ENCODE results near the gene ABCG5. TPM values are rescaled to one million over a fixed set of nuclear protein-coding genes. Genes with fewer than 3 reads are reported as not detected.

ABCG5 gene
- total RNA-seq, 2 experiments from 2014 or later: not detected

DNA sequence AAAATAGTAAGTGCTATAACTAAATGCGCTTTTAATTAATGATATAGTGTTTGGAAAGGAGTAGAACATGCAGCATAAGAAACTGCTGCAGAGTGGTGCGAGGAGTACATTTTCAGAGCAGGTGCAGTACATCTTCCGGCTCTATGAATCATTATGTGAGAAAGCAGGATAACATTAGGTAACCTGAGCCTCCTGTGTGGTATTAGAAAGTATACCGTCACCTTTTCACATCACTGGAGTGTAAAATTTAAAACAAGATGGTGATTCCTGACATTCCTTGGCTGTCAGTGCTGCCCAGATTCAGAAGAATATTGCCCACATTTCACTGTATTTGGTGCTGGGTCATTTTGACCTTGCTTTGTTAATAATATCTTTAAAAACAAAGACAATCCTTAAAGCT lies 72.6 kb downstream of the ABCG5 start:
- H3K9me3 Mint-ChIP-seq: no peaks in the 10 kb centered on the region
- intact Hi-C loops (cut with micrococcal nuclease): no loop called here
- peaks cover 17% of the 10 kb centered on the region for H3K4me1 Mint-ChIP-seq (ENCODE audit: low read depth)
- ChIA-PET POLR2A (no interaction called here), CTCF (no interaction called here)
- H3K36me3 Mint-ChIP-seq: no peaks in the 10 kb centered on the region
- DNase-seq: no peak
- peaks cover 2% of the 10 kb centered on the region for H3K27me3 Mint-ChIP-seq
- H3K27ac Mint-ChIP-seq: no peak overlapping the region
- H3K4me3 Mint-ChIP-seq: no peak overlapping the region

DNA sequence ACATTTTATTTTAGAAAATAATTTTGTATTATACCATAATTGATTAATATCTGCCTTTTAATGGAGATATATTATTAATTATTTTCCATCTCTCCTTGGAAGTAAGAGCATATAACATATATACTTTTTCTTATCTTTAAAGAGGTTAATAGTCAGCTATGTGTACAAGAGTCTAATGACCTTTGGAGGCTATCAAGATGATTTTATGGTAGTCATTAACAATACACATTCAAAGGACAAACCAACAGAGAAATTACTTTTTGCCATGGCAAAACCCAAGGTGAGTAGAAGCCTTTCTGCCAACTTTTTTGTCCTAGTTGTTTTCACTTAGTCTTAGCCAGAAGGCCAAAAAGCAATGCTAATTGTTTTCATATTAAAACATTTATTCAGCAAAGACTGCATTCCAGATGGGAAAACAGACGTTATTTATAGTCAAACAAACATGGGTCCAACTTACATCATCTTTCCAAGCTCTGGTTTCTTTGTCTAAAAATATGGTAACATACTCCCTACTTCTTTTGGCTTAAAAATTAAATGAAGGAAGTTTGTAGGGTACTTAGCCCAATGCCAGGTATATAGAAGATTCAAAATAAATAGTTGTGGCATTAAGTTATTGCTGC lies 74.4 kb downstream of the ABCG5 start:
- no peak overlapping the region for H3K4me3 Mint-ChIP-seq
- H3K9me3 Mint-ChIP-seq: no peaks in the 10 kb centered on the region
- no peaks in the 10 kb centered on the region for H3K36me3 Mint-ChIP-seq
- DNase-seq: no peak
- CTCF ChIA-PET: interaction anchor here (1.1 kb wide), 1 partner anchor 34 kb away, joined by 4 read pairs; no protein-coding TSS in a partner anchor
- intact Hi-C loops (cut with micrococcal nuclease): loop anchor here (5.0 kb wide), 1 partner anchor 337 kb away; no protein-coding TSS in a partner anchor
- H3K27me3 Mint-ChIP-seq: peaks cover 2% of the 10 kb centered on the region
- H3K27ac Mint-ChIP-seq: no peak overlapping the region
- POLR2A ChIA-PET: interaction anchor here (0.9 kb wide), 1 partner anchor 10 kb away, joined by 3 read pairs; no protein-coding TSS in a partner anchor
- H3K4me1 Mint-ChIP-seq (ENCODE audit: low read depth): peaks cover 17% of the 10 kb centered on the region

DNA sequence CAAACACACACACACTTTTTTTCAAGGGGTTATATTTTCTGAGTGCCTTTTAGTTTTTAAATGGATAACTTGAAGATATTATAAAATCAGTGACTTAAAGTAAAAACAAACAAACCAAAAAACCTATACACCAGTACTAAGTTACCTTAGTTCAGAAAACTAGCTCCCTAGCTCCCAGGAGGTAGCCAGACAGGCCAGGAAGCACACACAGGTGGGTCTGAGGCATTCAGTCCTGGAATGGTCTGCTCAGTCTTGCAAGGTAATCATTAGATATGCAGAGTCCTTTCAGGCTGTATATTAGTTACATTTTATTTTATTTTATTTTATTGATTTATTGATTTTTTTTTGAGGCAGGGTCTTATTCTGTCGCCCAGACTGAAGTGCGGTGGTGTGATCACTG lies 75.5 kb downstream of the ABCG5 start:
- Mint-ChIP-seq H3K36me3 (no peaks in the 10 kb centered on the region), H3K4me3 (no peak overlapping the region), H3K27me3 (peaks cover 2% of the 10 kb centered on the region), H3K27ac (no peak overlapping the region), H3K9me3 (no peaks in the 10 kb centered on the region), H3K4me1 (ENCODE audit: low read depth) (peaks cover 17% of the 10 kb centered on the region)
- intact Hi-C loops (cut with micrococcal nuclease): loop anchor here (5.0 kb wide), 1 partner anchor 336 kb away; no protein-coding TSS in a partner anchor
- ChIA-PET POLR2A (no interaction called here), CTCF (interaction anchor here (1.3 kb wide), 1 partner anchor 11 kb away, joined by 4 read pairs; the partner anchor contains the start of gene DYNC2LI1)
- DNase-seq: no peak

Other genes starting within 250 kb of the ABCG5 start
- 10 to 100 TPM; 39.0 to 46.6 TPM for gene THADA, start 242.8 kb downstream of the ABCG5 start, total RNA-seq
- under 1 TPM; 0.73 to 0.81 TPM for gene PLEKHH2, start 201.6 kb downstream of the ABCG5 start, total RNA-seq
- gene C1GALT1C1L, start 162.4 kb downstream of the ABCG5 start, total RNA-seq: not detected
- gene DYNC2LI1, start 64.8 kb downstream of the ABCG5 start, total RNA-seq: 10 to 100 TPM; 17.7 to 18.7 TPM
- gene ABCG8, start 132 bp upstream of the ABCG5 start, total RNA-seq: not detected
- 100 to 1,000 TPM; 141 to 144 TPM for gene LRPPRC, start 157.2 kb upstream of the ABCG5 start, total RNA-seq

Data from activated CD4-positive, alpha-beta memory T cell treated with anti-CD3 and anti-CD28 coated beads for 36 hours (primary cell).